DOHH2 (cell line): ENCODE data around the gene SALL4.

Source experiments
- H3F3A ChIP-seq: fragments of 200-600 bp; sonication (generic), shearing (Covaris generic); 2 replicates; pipeline ENCODE4 v1.6.0; 2016; ENCODE audit warnings: antibody characterized with exemption, mild to moderate bottlenecking; ENCODE audit not compliant: control insufficient read depth, insufficient read depth
- H3K27ac ChIP-seq: fragments of 200-600 bp; sonication (generic); 2 replicates; pipeline ENCODE4 v1.5.1; 2014; ENCODE audit warnings: low read depth, mild to moderate bottlenecking, low read length, moderate library complexity
- H3K27me3 ChIP-seq: fragments of 200-600 bp; sonication (generic); 2 replicates; pipeline ENCODE4 v1.6.1; 2014; ENCODE audit warnings: mild to moderate bottlenecking, low read length, mixed read lengths; ENCODE audit not compliant: control insufficient read depth
- H3K36me3 ChIP-seq: fragments of 200-600 bp; sonication (generic); 2 replicates; pipeline ENCODE4 v1.6.1; 2014; ENCODE audit warnings: mild to moderate bottlenecking, low read length, moderate library complexity, mixed read lengths; ENCODE audit not compliant: control insufficient read depth
- H3K4me1 ChIP-seq: fragments of 200-600 bp; sonication (generic); 2 replicates; pipeline ENCODE4 v1.6.1; 2014; ENCODE audit warnings: mild to moderate bottlenecking, low read length, mixed read lengths; ENCODE audit not compliant: control insufficient read depth
- H3K4me2 ChIP-seq: fragments of 200-600 bp; sonication (generic); 2 replicates; pipeline ENCODE4 v1.6.0; 2014; ENCODE audit warnings: mild to moderate bottlenecking, low read length, moderate library complexity
- H3K4me3 ChIP-seq: fragments of 200-600 bp; sonication (generic); 2 replicates; pipeline ENCODE4 v1.5.1; 2014; ENCODE audit warnings: mild to moderate bottlenecking, low read length, mixed read lengths
- H3K79me2 ChIP-seq: fragments of 200-600 bp; sonication (generic); 2 replicates; pipeline ENCODE4 v1.6.1; 2014; ENCODE audit warnings: mild to moderate bottlenecking, low read length, mixed read lengths; ENCODE audit not compliant: control insufficient read depth
- H3K9me2 ChIP-seq: fragments of 200-600 bp; sonication (generic); replicated peaks from 2 replicates; pipeline ENCODE4 v1.6.1; 2014; ENCODE audit warnings: mild to moderate bottlenecking, low read length, mixed read lengths; ENCODE audit not compliant: control insufficient read depth
- H3K9me3 ChIP-seq: fragments of 200-600 bp; sonication (generic); 2 replicates; pipeline ENCODE4 v1.6.1; 2014; ENCODE audit warnings: antibody characterized with exemption, low read length, mixed read lengths; ENCODE audit not compliant: control insufficient read depth, insufficient read depth
- H4K20me1 ChIP-seq: fragments of 200-600 bp; sonication (generic); 2 replicates; pipeline ENCODE4 v1.6.0; 2014; ENCODE audit warnings: low read depth, mild to moderate bottlenecking, antibody characterized with exemption, low read length, moderate library complexity; ENCODE audit not compliant: control insufficient read depth, insufficient read depth
- CTCF ChIP-seq: fragments of 200-600 bp; sonication (generic); IDR thresholded peaks from one replicate; pipeline ENCODE4 v1.5.1; 2014; ENCODE audit warnings: antibody characterized with exemption, mild to moderate bottlenecking, low read depth, low read length; ENCODE audit not compliant: poor library complexity, severe bottlenecking
- EZH2phosphoT487 ChIP-seq: fragments of 200-600 bp; sonication (generic); IDR thresholded peaks from 2 replicates; pipeline ENCODE4 v1.6.1; 2017; ENCODE audit warnings: borderline replicate concordance, mild to moderate bottlenecking, antibody characterized with exemption, low read length, moderate library complexity, mixed read lengths

SALL4 gene

GRCh38 chr20:51801122-51801822 is 1.0 kb downstream of the SALL4 start:
- no peaks in the 10 kb centered on the region for H3F3A ChIP-seq
- no peaks in the 10 kb centered on the region for H4K20me1 ChIP-seq
- peaks cover 21% of the 10 kb centered on the region for H3K27me3 ChIP-seq
- no peaks in the 10 kb centered on the region for H3K36me3 ChIP-seq
- H3K79me2 ChIP-seq: no peaks in the 10 kb centered on the region
- TF ChIP-seq EZH2phosphoT487: no peak
- TF ChIP-seq CTCF: no peak
- no peaks in the 10 kb centered on the region for H3K9me2 ChIP-seq
- H3K9me3 ChIP-seq: no peaks in the 10 kb centered on the region
- H3K4me2 ChIP-seq: no peak overlapping the region
- H3K4me1 ChIP-seq: 0 out of 2 replicates have a peak, but pooled peaks cover 2% of the 10 kb centered on the region
- no peak overlapping the region for H3K4me3 ChIP-seq
- no peak overlapping the region for H3K27ac ChIP-seq

GRCh38 chr20:51800872-51801121 is 1.5 kb downstream of the SALL4 start:
- Histone ChIP-seq H3K27me3 (peaks cover 21% of the 10 kb centered on the region), H3K4me3 (no peak overlapping the region), H3K27ac (no peak overlapping the region)

DNA sequence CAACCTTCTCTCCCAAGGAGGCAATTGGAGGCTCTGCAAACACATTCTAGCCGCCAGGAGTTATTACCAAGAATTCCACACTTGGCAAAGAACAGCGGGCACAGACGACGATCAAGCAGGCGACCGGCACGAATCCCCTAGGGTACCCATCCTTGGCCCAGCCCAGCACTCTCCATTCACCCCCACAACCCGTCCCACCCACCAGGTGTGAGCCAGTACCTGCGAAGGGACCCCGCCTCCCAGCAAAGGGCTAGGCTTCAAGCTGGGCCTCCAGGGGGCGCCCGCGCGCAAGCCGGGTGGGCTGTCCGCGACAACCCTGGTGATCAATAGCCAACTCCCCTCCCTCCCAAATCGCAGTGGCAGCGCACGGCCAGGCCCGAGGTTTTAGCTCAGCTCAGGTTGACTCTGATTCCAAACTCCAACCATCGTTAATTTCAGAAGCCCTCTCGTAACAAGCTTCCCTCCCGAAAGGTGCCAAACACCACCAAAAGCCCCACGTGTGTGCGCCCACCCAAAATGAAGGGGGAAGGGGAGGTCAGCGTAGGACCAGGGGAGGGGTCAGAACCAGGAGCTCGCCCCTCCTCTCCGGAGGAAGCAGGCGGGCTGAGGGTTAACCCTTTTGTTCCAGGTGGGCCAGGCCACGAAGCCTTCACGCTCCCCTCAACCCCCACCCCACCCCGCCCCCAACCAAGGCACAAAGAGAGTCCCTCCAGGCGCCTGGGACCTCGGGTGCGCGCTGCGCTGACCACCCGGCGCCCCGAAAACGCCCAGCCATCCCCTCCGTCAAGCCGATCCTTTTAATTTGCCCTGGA is 2.1 kb downstream of the SALL4 start:
- no peak overlapping the region for H3K4me3 ChIP-seq
- H3K36me3 ChIP-seq: no peaks in the 10 kb centered on the region
- 0 out of 2 replicates have a peak, but pooled peaks cover 2% of the 10 kb centered on the region for H3K4me1 ChIP-seq
- H3K79me2 ChIP-seq: no peaks in the 10 kb centered on the region
- H3K9me3 ChIP-seq: no peaks in the 10 kb centered on the region
- peaks cover 21% of the 10 kb centered on the region for H3K27me3 ChIP-seq
- TF ChIP-seq CTCF: peak; percentile 97
- no peak for TF ChIP-seq EZH2phosphoT487
- no peak overlapping the region for H3K4me2 ChIP-seq
- H3F3A ChIP-seq: no peaks in the 10 kb centered on the region
- H4K20me1 ChIP-seq: no peaks in the 10 kb centered on the region
- H3K9me2 ChIP-seq: no peaks in the 10 kb centered on the region
- H3K27ac ChIP-seq: no peak overlapping the region

More at GRCh38 chr20:51800872-51801121, 1.5 kb downstream of the SALL4 start:
- H3K9me2 ChIP-seq: no peaks in the 10 kb centered on the region
- 0 out of 2 replicates have a peak, but pooled peaks cover 2% of the 10 kb centered on the region for H3K4me1 ChIP-seq
- H3F3A ChIP-seq: no peaks in the 10 kb centered on the region
- H3K9me3 ChIP-seq: no peaks in the 10 kb centered on the region
- TF ChIP-seq EZH2phosphoT487 (no peak), CTCF (no peak)
- H3K4me2 ChIP-seq: no peak overlapping the region
- no peaks in the 10 kb centered on the region for H3K36me3 ChIP-seq
- H3K79me2 ChIP-seq: no peaks in the 10 kb centered on the region
- no peaks in the 10 kb centered on the region for H4K20me1 ChIP-seq
